B cell (primary cell): ENCODE measurements around the gene SEMA6A. TPM values are rescaled to one million over a fixed set of nuclear protein-coding genes. Genes with fewer than 3 reads are reported as not detected.

Experiments used
- ATAC-seq: fragments of 200-7000 bp; cut with Tn5 transposase; one replicate; pipeline ENCODE4 v1.10.0; 2021; ENCODE audit warnings: low read depth, mild to moderate bottlenecking, moderate number of reproducible peaks, moderate library complexity
- CTCF ChIA-PET: fragments of 350-600 bp; sonication (Branson Sonifier 250); formaldehyde crosslinking; loops from one replicate; lab custom pipeline; 2021; ENCODE audit warnings: antibody characterized with exemption, inconsistent platforms; lab: Charles Lee
- POLR2A ChIA-PET: fragments of 350-600 bp; sonication (Branson Sonifier 250); formaldehyde crosslinking; loops from one replicate; lab custom pipeline; 2021; ENCODE audit warnings: antibody characterized with exemption; lab: Charles Lee
- DNase-seq: peaks from one replicate; pipeline ENCODE4 v3.0.0; 2013
- H2AFZ ChIP-seq: 2 replicates; pipeline ENCODE4 v1.6.1; 2012; ENCODE audit warnings: mild to moderate bottlenecking, low read depth, low read length; ENCODE audit not compliant: insufficient read depth, poor library complexity, severe bottlenecking
- H3K27ac ChIP-seq, 2 donors: 1 replicate in 1 of 2; 2 replicates in 1 of 2; pipeline ENCODE4 v1.5.1; 2012 to 2013; ENCODE audit warnings: low read length in 2 of 2, mild to moderate bottlenecking in 2 of 2, moderate library complexity in 1 of 2
- H3K27me3 ChIP-seq, 4 experiments: fragments of 200-600 bp in 1 of 4; sonication (generic) in 1 of 4; replicated peaks in 1 of 4; 1 replicate in 2 of 4; 2 replicates in 2 of 4; pipeline versions ENCODE4 v1.6.1 to v1.7.0; 2013 to 2016; ENCODE audit warnings: low read length in 3 of 4, mild to moderate bottlenecking in 2 of 4, mixed read lengths in 1 of 4, moderate library complexity in 1 of 4; ENCODE audit not compliant: insufficient read depth in 4 of 4, control insufficient read depth in 3 of 4; ENCODE audit errors: control extremely low read depth in 1 of 4
- H3K36me3 ChIP-seq, 2 experiments: replicated peaks in 1 of 2; 1 replicate in 1 of 2; 2 replicates in 1 of 2; pipeline versions ENCODE4 v1.6.1 to v1.7.1; 2013; ENCODE audit warnings: low read length in 1 of 2; ENCODE audit not compliant: insufficient read depth in 2 of 2, control insufficient read depth in 1 of 2; ENCODE audit errors: control extremely low read depth in 1 of 2, extremely low read depth in 1 of 2
- H3K4me1 ChIP-seq, 2 donors: fragments of 200-600 bp in 1 of 2; sonication (generic) in 1 of 2; 1 replicate in 1 of 2; 2 replicates in 1 of 2; pipeline versions ENCODE4 v1.5.1 to v1.6.1; 2013 to 2017; ENCODE audit warnings: low read length in 2 of 2; ENCODE audit not compliant: control insufficient read depth in 2 of 2, insufficient read depth in 2 of 2
- H3K4me2 ChIP-seq: replicated peaks from 2 replicates; pipeline ENCODE3; 2012; ENCODE audit warnings: mild to moderate bottlenecking, low read depth, low read length; ENCODE audit not compliant: poor library complexity, severe bottlenecking
- H3K4me3 ChIP-seq, 5 experiments: fragments of 200-600 bp in 1 of 5; sonication (generic) in 1 of 5; 1 replicate in 3 of 5; 2 replicates in 2 of 5; pipeline versions ENCODE4 v1.5.1 to v1.7.0; 2011 to 2016; ENCODE audit warnings: low read length in 4 of 5, mild to moderate bottlenecking in 4 of 5, low read depth in 2 of 5, control low read depth in 1 of 5, moderate library complexity in 1 of 5; ENCODE audit not compliant: insufficient read depth in 1 of 5; ENCODE audit errors: control extremely low read depth in 1 of 5, extremely low read depth in 1 of 5
- H3K79me2 ChIP-seq: fragments of 200-600 bp; sonication (generic); one replicate; pipeline ENCODE4 v1.6.0; 2016; ENCODE audit warnings: low read length; ENCODE audit not compliant: control insufficient read depth, insufficient read depth
- H3K9ac ChIP-seq: fragments of 200-600 bp; sonication (generic); 2 replicates; pipeline ENCODE4 v1.6.1; 2017; ENCODE audit warnings: mild to moderate bottlenecking, low read length, moderate library complexity
- H3K9me3 ChIP-seq, 3 donors: one replicate each; pipeline versions ENCODE4 v1.6.1 to v1.7.1; 2013; ENCODE audit warnings: low read length in 2 of 3; ENCODE audit not compliant: control insufficient read depth in 2 of 3, insufficient read depth in 1 of 3; ENCODE audit errors: control extremely low read depth in 1 of 3
- H4K20me1 ChIP-seq: 2 replicates; pipeline ENCODE4 v1.6.0; 2012; ENCODE audit warnings: mild to moderate bottlenecking, low read length; ENCODE audit not compliant: insufficient read depth, control insufficient read depth, poor library complexity, severe bottlenecking
- H3K27ac Mint-ChIP-seq: one replicate; pipeline ENCODE4 v1.8.0; 2021; ENCODE audit warnings: mixed read lengths
- H3K27me3 Mint-ChIP-seq: one replicate; pipeline ENCODE4 v1.8.0; 2021; ENCODE audit warnings: mixed read lengths
- H3K4me1 Mint-ChIP-seq: one replicate; pipeline ENCODE4 v1.8.0; 2021; ENCODE audit warnings: mixed read lengths
- H3K4me3 Mint-ChIP-seq: one replicate; pipeline ENCODE4 v1.8.0; 2021; ENCODE audit warnings: mixed read lengths
- H3K9me3 Mint-ChIP-seq: one replicate; pipeline ENCODE4 v1.8.0; 2022; ENCODE audit warnings: mixed read lengths; ENCODE audit not compliant: insufficient read depth
- EZH2 ChIP-seq: IDR thresholded peaks from 2 replicates; pipeline ENCODE4 v1.6.1; 2012; ENCODE audit warnings: borderline replicate concordance, low read depth, mild to moderate bottlenecking, moderate library complexity, low read length; ENCODE audit not compliant: insufficient read depth, poor library complexity, severe bottlenecking
- WGBS: methylation state at CpG from one replicate; pipeline ENCODE4 v1.1.5; 2013; ENCODE audit warnings: missing lambda C conversion rate; ENCODE audit not compliant: insufficient coverage; 5-methylcytosine and 5-hydroxymethylcytosine counted together
- intact Hi-C: fragments of 100-400 bp; cut with micrococcal nuclease; formaldehyde crosslinking; loops from one replicate; pipeline ENCODE4 v1.10.0; 2022
- polyA plus RNA-seq: library from polyadenylated mRNA; depleted of rRNA; stranded (reverse); fragments of >200 nt; gene quantifications from 2 replicates; pipeline ENCODE4 v1.2.3, GENCODE V29; 2012
- total RNA-seq, 2 donors: library from RNA; stranded (reverse); fragments of 120-200 nt in 1 of 2; gene quantifications; 1 replicate in 1 of 2; 2 replicates in 1 of 2; pipeline versions ENCODE4 v1.2.3 to v1.2.4, GENCODE V29; 2013 to 2022
- TF ChIP-seq, protein P1 (sequence below): fragments of 200-600 bp; IDR thresholded peaks from one replicate; pipeline ENCODE4 v1.8.0; 2022; ENCODE audit warnings: antibody characterized with exemption, mild to moderate bottlenecking

The SEMA6A gene
- total and polyA plus RNA-seq, 2 donors (not counting 1 experiment from before 2014, with no cell fraction given), result 0.44 TPM; not detected in 1

DNA sequence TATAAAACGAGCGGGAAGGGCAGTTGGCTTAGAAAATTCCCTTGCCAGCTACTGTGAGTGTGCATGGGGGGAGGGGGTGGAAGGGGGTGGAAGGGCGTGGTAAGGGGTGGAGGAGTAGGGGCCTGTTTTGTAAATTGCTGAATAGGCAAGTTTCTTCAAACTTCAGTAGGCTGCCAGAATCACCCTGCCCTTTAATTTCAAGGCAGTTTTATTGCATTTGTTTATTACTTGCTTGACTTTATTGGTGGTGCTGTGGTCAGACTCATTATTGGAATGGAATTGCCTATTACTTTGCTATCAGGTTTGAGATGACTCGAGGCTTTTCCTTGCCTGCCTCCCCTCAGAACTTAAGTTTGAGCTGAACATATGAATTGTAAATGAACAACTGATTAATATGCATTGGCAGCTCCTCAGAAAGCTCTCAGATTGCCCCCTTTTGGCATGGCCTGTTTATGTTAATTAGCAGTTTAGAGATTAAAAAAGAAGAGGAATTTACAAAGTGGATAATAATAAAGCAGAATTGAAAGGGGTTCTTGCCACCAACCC is 76.0 kb downstream of the SEMA6A start:
- Histone ChIP-seq H3K4me2 (no peak overlapping the region), H3K27ac (no peak overlapping the region), H3K4me3 (no peak overlapping the region), H3K79me2 (no peaks in the 10 kb centered on the region), H3K27me3 (no peaks in the 10 kb centered on the region), H3K36me3 (no peaks in the 10 kb centered on the region), H3K9ac (no peak overlapping the region), H3K9me3 (no peaks in the 10 kb centered on the region), H3K4me1 (peaks cover 8 to 10% of the 10 kb centered on the region in 2 donors), H2AFZ (no peak overlapping the region), H4K20me1 (no peaks in the 10 kb centered on the region)
- DNase-seq (no peak), ATAC-seq (no peak)
- H3K27me3 Mint-ChIP-seq, result no peaks in the 10 kb centered on the region
- WGBS, result 95% methylated on average over 2 of the region's 4 CpGs
- no peak overlapping the region for H3K27ac Mint-ChIP-seq
- CTCF ChIA-PET, result no interaction called here
- intact Hi-C loops, result no loop called here
- POLR2A ChIA-PET, result no interaction called here
- peaks cover 9% of the 10 kb centered on the region for H3K4me1 Mint-ChIP-seq
- no peaks in the 10 kb centered on the region for H3K9me3 Mint-ChIP-seq
- H3K4me3 Mint-ChIP-seq, result no peak overlapping the region
- no peak for TF ChIP-seq EZH2

GRCh38 chr5:116497631-116498030 is 77.0 kb downstream of the SEMA6A start:
- Histone ChIP-seq H3K27me3 (no peaks in the 10 kb centered on the region), H3K4me1 (peaks cover 8 to 10% of the 10 kb centered on the region in 2 donors), H2AFZ (no peak overlapping the region), H4K20me1 (no peaks in the 10 kb centered on the region), H3K9ac (no peak overlapping the region), H3K36me3 (no peaks in the 10 kb centered on the region), H3K4me3 (no peak overlapping the region), H3K4me2 (no peak overlapping the region), H3K9me3 (no peaks in the 10 kb centered on the region), H3K27ac (no peak overlapping the region), H3K79me2 (no peaks in the 10 kb centered on the region)
- ChIA-PET CTCF (no interaction called here), POLR2A (no interaction called here)
- H3K27ac Mint-ChIP-seq, result no peak overlapping the region
- H3K4me3 Mint-ChIP-seq, result no peak overlapping the region
- no CpG with 5 or more reads among the region's 5 CpGs for WGBS
- H3K27me3 Mint-ChIP-seq, result no peaks in the 10 kb centered on the region
- TF ChIP-seq, protein P1, sequence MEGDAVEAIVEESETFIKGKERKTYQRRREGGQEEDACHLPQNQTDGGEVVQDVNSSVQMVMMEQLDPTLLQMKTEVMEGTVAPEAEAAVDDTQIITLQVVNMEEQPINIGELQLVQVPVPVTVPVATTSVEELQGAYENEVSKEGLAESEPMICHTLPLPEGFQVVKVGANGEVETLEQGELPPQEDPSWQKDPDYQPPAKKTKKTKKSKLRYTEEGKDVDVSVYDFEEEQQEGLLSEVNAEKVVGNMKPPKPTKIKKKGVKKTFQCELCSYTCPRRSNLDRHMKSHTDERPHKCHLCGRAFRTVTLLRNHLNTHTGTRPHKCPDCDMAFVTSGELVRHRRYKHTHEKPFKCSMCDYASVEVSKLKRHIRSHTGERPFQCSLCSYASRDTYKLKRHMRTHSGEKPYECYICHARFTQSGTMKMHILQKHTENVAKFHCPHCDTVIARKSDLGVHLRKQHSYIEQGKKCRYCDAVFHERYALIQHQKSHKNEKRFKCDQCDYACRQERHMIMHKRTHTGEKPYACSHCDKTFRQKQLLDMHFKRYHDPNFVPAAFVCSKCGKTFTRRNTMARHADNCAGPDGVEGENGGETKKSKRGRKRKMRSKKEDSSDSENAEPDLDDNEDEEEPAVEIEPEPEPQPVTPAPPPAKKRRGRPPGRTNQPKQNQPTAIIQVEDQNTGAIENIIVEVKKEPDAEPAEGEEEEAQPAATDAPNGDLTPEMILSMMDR, result no peak
- H3K9me3 Mint-ChIP-seq, result no peaks in the 10 kb centered on the region
- DNase-seq (no peak), ATAC-seq (no peak)
- intact Hi-C loops, result no loop called here
- H3K4me1 Mint-ChIP-seq, result peaks cover 13% of the 10 kb centered on the region
